PFSK-1 (cell line): ENCODE data around the gene PCNT.

ENCODE experiments used
- FOXP2 ChIP-seq: optimal IDR thresholded peaks from 2 replicates; pipeline ENCODE3; 2011; ENCODE audit warnings: borderline replicate concordance, control low read depth, inconsistent platforms; ENCODE audit not compliant: insufficient read depth; ENCODE audit errors: extremely low read length, extremely low read depth
- POLR2AphosphoS5 ChIP-seq: IDR thresholded peaks from 2 replicates; pipeline ENCODE4 v1.6.1; 2012; ENCODE audit warnings: low read depth, mild to moderate bottlenecking, control low read depth, low read length, moderate library complexity
- REST ChIP-seq, 2 experiments: IDR thresholded peaks; 2 replicates each; pipeline versions ENCODE4 v1.6.1 to v1.8.0; 2011 to 2012; ENCODE audit warnings: low read depth in 2 of 2, low read length in 2 of 2, control low read depth in 1 of 2, inconsistent platforms in 1 of 2, mild to moderate bottlenecking in 1 of 2, moderate library complexity in 1 of 2; ENCODE audit not compliant: insufficient read depth in 1 of 2
- SIN3A ChIP-seq: IDR thresholded peaks from 2 replicates; pipeline ENCODE4 v1.6.1; 2012; ENCODE audit warnings: mild to moderate bottlenecking, low read length, moderate library complexity, borderline replicate concordance; ENCODE audit not compliant: insufficient read depth
- TAF1 ChIP-seq: IDR thresholded peaks from 2 replicates; pipeline ENCODE4 v1.6.1; 2012; ENCODE audit warnings: low read length, control low read depth, borderline replicate concordance; ENCODE audit not compliant: insufficient read depth

Gene PCNT

GRCh38 chr21:46314441-46315020, 9.4 kb upstream of the PCNT start:
- TF ChIP-seq FOXP2 (no peak), REST (IDR thresholded peaks at IDR 0.05; ENCODE audit: insufficient read depth in 1 of 2, low read depth in 2 of 2, low read length in 2 of 2) (no peak), POLR2AphosphoS5 (no peak), SIN3A (no peak), TAF1 (no peak)

- TF ChIP-seq SIN3A (no peak), TAF1 (no peak), FOXP2 (no peak), REST (IDR thresholded peaks at IDR 0.05; ENCODE audit: insufficient read depth in 1 of 2, low read depth in 2 of 2, low read length in 2 of 2) (no peak)
Measured at GRCh38 chr21:46316708-46317324, 7.1 kb upstream of the PCNT start.

- TF ChIP-seq FOXP2, result no peak
- no peak for TF ChIP-seq TAF1
- TF ChIP-seq SIN3A, result no peak
Measured at GRCh38 chr21:46317710-46318463, 6.1 kb upstream of the PCNT start.

- TF ChIP-seq POLR2AphosphoS5, result peak; percentile 39; the same call in 1 of the 2 replicates
- TF ChIP-seq TAF1, result no peak
Measured at GRCh38 chr21:46318464-46318845, 5.5 kb upstream of the PCNT start.

GRCh38 chr21:46319186-46319585, 4.8 kb upstream of the PCNT start:
- TF ChIP-seq FOXP2 (no peak), SIN3A (no peak), REST (IDR thresholded peaks at IDR 0.05; ENCODE audit: insufficient read depth in 1 of 2, low read depth in 2 of 2, low read length in 2 of 2) (no peak), TAF1 (no peak), POLR2AphosphoS5 (no peak)

GRCh38 chr21:46320331-46320801, 3.6 kb upstream of the PCNT start:
- no peak for TF ChIP-seq TAF1
- no peak for TF ChIP-seq FOXP2
- TF ChIP-seq REST (IDR thresholded peaks at IDR 0.05; ENCODE audit: insufficient read depth in 1 of 2, low read depth in 2 of 2, low read length in 2 of 2), result no peak
- no peak for TF ChIP-seq SIN3A
- TF ChIP-seq POLR2AphosphoS5, result no peak; the same call in none of the 2 replicates
